LNCaP clone FGC (cell line): ENCODE results near the gene COA8.

Experiments used
- DNase-seq: peaks from one replicate; pipeline ENCODE4 v3.0.0-alpha.2; 2011; ENCODE audit warnings: low read depth
- H3K4me3 ChIP-seq: 2 replicates; pipeline ENCODE4 v1.5.1; 2011; ENCODE audit warnings: mild to moderate bottlenecking, low read depth, low read length, control low read depth
- CTCF ChIP-seq: IDR thresholded peaks from 2 replicates; pipeline ENCODE4 v1.5.1; 2012; ENCODE audit warnings: mild to moderate bottlenecking; ENCODE audit not compliant: control insufficient read depth, insufficient read depth; ENCODE audit errors: extremely low read depth

The COA8 gene

GRCh38 chr14:103549361-103550311 lies 13.1 kb upstream of the COA8 start:
- TF ChIP-seq CTCF = no peak
- H3K4me3 ChIP-seq = no peak overlapping the region
- DNase-seq = no peak

- DNase-seq = no peak
- no peak for TF ChIP-seq CTCF
- H3K4me3 ChIP-seq = no peak overlapping the region
Measured at GRCh38 chr14:103550451-103551337, 12.1 kb upstream of the COA8 start.

- no peak for DNase-seq
- H3K4me3 ChIP-seq = no peak overlapping the region
- no peak for TF ChIP-seq CTCF
Measured at GRCh38 chr14:103551338-103551762, 11.4 kb upstream of the COA8 start.

- no peak overlapping the region for H3K4me3 ChIP-seq
- TF ChIP-seq CTCF = no peak
- DNase-seq = no peak
Measured at GRCh38 chr14:103552011-103552845, 10.5 kb upstream of the COA8 start.

GRCh38 chr14:103552846-103553210 lies 9.9 kb upstream of the COA8 start:
- no peak overlapping the region for H3K4me3 ChIP-seq
- DNase-seq = no peak
- no peak for TF ChIP-seq CTCF

GRCh38 chr14:103555559-103556337 lies 7.0 kb upstream of the COA8 start:
- no peak for TF ChIP-seq CTCF
- no peak for DNase-seq
- no peak overlapping the region for H3K4me3 ChIP-seq
